ENCODE measurements around the gene CYFIP1. TPM values are rescaled to one million over a fixed set of nuclear protein-coding genes. Genes with fewer than 3 reads are reported as not detected.

Gene CYFIP1
- total and polyA plus RNA-seq, 2 donors from 2014 or later: 32.3 to 143 TPM

GRCh38 chr15:23002920-23003319 lies 22.8 kb upstream of the CYFIP1 start:
- TF ChIP-seq CTCF (IDR thresholded peaks at IDR 0.05; ENCODE audit: borderline replicate concordance, extremely low read depth, insufficient read depth): no peak
- Histone ChIP-seq H3K36me3 (ENCODE audit: control insufficient read depth in 2 of 3, insufficient read depth in 3 of 3, low read length in 3 of 3) (peaks cover 6 to 50% (median 28%) of the 10 kb centered on the region in 3 donors), H3K9me3 (ENCODE audit: control insufficient read depth in 2 of 3, insufficient read depth in 1 of 3, low read length in 3 of 3) (no peaks in the 10 kb centered on the region), H3K27me3 (ENCODE audit: control insufficient read depth, insufficient read depth, low read length) (no peaks in the 10 kb centered on the region), H3K4me1 (ENCODE audit: control insufficient read depth in 2 of 3, insufficient read depth in 2 of 3, low read depth in 1 of 3, low read length in 3 of 3) (no peaks in the 10 kb centered on the region), H3K4me3 (ENCODE audit: low read length in 3 of 3) (no peak overlapping the region), H3K27ac (ENCODE audit: low read depth in 2 of 2, low read length in 2 of 2) (no peak overlapping the region), H3K9ac (ENCODE audit: low read length in 3 of 3) (no peak overlapping the region)
- FAIRE-seq (no peak), DNase-seq (no peak)
- intact Hi-C loops (cut with DNase I): no loop called here

- no peaks in the 10 kb centered on the region for H3K27me3 ChIP-seq (ENCODE audit: control insufficient read depth, insufficient read depth, low read length)
- no peaks in the 10 kb centered on the region for H3K9me3 ChIP-seq (ENCODE audit: control insufficient read depth in 2 of 3, insufficient read depth in 1 of 3, low read length in 3 of 3)
- no peaks in the 10 kb centered on the region for H3K4me1 ChIP-seq (ENCODE audit: control insufficient read depth in 2 of 3, insufficient read depth in 2 of 3, low read depth in 1 of 3, low read length in 3 of 3)
- H3K9ac ChIP-seq (ENCODE audit: low read length in 3 of 3): no peak overlapping the region
- no peak overlapping the region for H3K27ac ChIP-seq (ENCODE audit: low read depth in 2 of 2, low read length in 2 of 2)
- no peak for FAIRE-seq
- H3K36me3 ChIP-seq (ENCODE audit: control insufficient read depth in 2 of 3, insufficient read depth in 3 of 3, low read length in 3 of 3): peaks cover 3 to 17% (median 7%) of the 10 kb centered on the region in 3 donors
- H3K4me3 ChIP-seq (ENCODE audit: low read length in 3 of 3): no peak overlapping the region
- intact Hi-C loops (cut with DNase I): no loop called here
- no peak for DNase-seq
- no peak for TF ChIP-seq CTCF (IDR thresholded peaks at IDR 0.05; ENCODE audit: borderline replicate concordance, extremely low read depth, insufficient read depth)
Observed at GRCh38 chr15:22995795-22996194, 15.6 kb upstream of the CYFIP1 start.

GRCh38 chr15:22992024-22992326 lies 11.8 kb upstream of the CYFIP1 start:
- FAIRE-seq: no peak
- H3K27ac ChIP-seq (ENCODE audit: low read depth in 2 of 2, low read length in 2 of 2): no peak overlapping the region
- intact Hi-C loops (cut with DNase I): no loop called here

More at GRCh38 chr15:22992024-22992326, 11.8 kb upstream of the CYFIP1 start:
- no peaks in the 10 kb centered on the region for H3K4me1 ChIP-seq (ENCODE audit: control insufficient read depth in 2 of 3, insufficient read depth in 2 of 3, low read depth in 1 of 3, low read length in 3 of 3)
- TF ChIP-seq CTCF (IDR thresholded peaks at IDR 0.05; ENCODE audit: borderline replicate concordance, extremely low read depth, insufficient read depth): no peak
- DNase-seq: no peak
- H3K9me3 ChIP-seq (ENCODE audit: control insufficient read depth in 2 of 3, insufficient read depth in 1 of 3, low read length in 3 of 3): no peaks in the 10 kb centered on the region
- peaks cover 0 to 8% (median 2%) of the 10 kb centered on the region in 3 donors for H3K36me3 ChIP-seq (ENCODE audit: control insufficient read depth in 2 of 3, insufficient read depth in 3 of 3, low read length in 3 of 3)
- no peak overlapping the region for H3K9ac ChIP-seq (ENCODE audit: low read length in 3 of 3)
- no peak overlapping the region for H3K4me3 ChIP-seq (ENCODE audit: low read length in 3 of 3)
- no peaks in the 10 kb centered on the region for H3K27me3 ChIP-seq (ENCODE audit: control insufficient read depth, insufficient read depth, low read length)
